Measurements from ENCODE around the gene WFDC11. TPM values are rescaled to one million over a fixed set of nuclear protein-coding genes. Genes with fewer than 3 reads are reported as not detected.

Gene WFDC11
- total RNA-seq, 1 experiment from 2014 or later: not detected

DNA sequence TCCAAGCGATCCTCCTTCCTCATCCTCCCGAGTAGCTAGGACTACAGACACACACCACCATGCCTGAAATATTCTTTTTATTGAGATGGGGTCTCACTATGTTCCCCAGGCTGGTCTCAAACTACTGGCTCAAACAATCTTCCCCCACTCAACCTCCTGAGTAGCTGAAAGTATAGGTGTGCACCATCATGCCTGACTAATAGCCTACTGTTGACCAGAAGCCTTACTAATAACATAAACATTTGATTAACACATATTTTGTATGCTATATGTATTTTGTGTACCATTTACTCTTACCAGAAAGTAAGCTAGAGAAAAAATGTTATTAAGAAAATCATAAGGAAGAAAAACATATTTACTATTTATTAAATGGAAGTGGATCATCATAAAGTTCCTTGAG lies 52.4 kb downstream of the WFDC11 start:
- H3K4me2 ChIP-seq (ENCODE audit: low read length): no peak overlapping the region
- H4K20me1 ChIP-seq (ENCODE audit: insufficient read depth): no peaks in the 10 kb centered on the region
- H3K27ac ChIP-seq (ENCODE audit: low read depth, low read length): no peak overlapping the region
- H3K36me3 ChIP-seq (ENCODE audit: control insufficient read depth in 1 of 2, insufficient read depth in 2 of 2, low read length in 2 of 2): no peaks in the 10 kb centered on the region
- intact Hi-C loops (cut with micrococcal nuclease): no loop called here
- H3K9ac ChIP-seq (ENCODE audit: low read length): no peak overlapping the region
- no peaks in the 10 kb centered on the region for H3K4me1 ChIP-seq (ENCODE audit: control insufficient read depth in 1 of 2, insufficient read depth in 2 of 2, low read length in 2 of 2)
- POLR2A ChIA-PET: no interaction called here
- TF ChIP-seq TCF7L2 (IDR thresholded peaks at IDR 0.05; ENCODE audit: borderline replicate concordance, extremely low read depth, insufficient read depth, insufficient read length) (no peak), JUND (IDR thresholded peaks at IDR 0.05) (no peak), CEBPB (IDR thresholded peaks at IDR 0.05; ENCODE audit: low read depth) (no peak), FOSL1 (IDR thresholded peaks at IDR 0.05; ENCODE audit: low read depth) (no peak), CBX3 (IDR thresholded peaks at IDR 0.05; ENCODE audit: low read depth) (no peak), ELF1 (IDR thresholded peaks at IDR 0.05; ENCODE audit: borderline replicate concordance, low read depth) (no peak), ZNF274 (IDR thresholded peaks at IDR 0.05; ENCODE audit: low read depth, low read length) (no peak), YY1 (IDR thresholded peaks at IDR 0.05; ENCODE audit: extremely low read depth, insufficient replicate concordance, low read depth, low read length) (no peak), POLR2AphosphoS5 (IDR thresholded peaks at IDR 0.05; ENCODE audit: low read depth, low read length) (no peak), EZH2phosphoT487 (IDR thresholded peaks at IDR 0.05; ENCODE audit: borderline replicate concordance) (no peak), RAD21 (IDR thresholded peaks at IDR 0.05; ENCODE audit: low read depth) (no peak)
- TF ChIP-seq, protein P1, sequence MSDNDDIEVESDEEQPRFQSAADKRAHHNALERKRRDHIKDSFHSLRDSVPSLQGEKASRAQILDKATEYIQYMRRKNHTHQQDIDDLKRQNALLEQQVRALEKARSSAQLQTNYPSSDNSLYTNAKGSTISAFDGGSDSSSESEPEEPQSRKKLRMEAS (IDR thresholded peaks at IDR 0.05): no peak
- TF ChIP-seq, protein P2, sequence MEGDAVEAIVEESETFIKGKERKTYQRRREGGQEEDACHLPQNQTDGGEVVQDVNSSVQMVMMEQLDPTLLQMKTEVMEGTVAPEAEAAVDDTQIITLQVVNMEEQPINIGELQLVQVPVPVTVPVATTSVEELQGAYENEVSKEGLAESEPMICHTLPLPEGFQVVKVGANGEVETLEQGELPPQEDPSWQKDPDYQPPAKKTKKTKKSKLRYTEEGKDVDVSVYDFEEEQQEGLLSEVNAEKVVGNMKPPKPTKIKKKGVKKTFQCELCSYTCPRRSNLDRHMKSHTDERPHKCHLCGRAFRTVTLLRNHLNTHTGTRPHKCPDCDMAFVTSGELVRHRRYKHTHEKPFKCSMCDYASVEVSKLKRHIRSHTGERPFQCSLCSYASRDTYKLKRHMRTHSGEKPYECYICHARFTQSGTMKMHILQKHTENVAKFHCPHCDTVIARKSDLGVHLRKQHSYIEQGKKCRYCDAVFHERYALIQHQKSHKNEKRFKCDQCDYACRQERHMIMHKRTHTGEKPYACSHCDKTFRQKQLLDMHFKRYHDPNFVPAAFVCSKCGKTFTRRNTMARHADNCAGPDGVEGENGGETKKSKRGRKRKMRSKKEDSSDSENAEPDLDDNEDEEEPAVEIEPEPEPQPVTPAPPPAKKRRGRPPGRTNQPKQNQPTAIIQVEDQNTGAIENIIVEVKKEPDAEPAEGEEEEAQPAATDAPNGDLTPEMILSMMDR (IDR thresholded peaks at IDR 0.05 in 2 of 3, conservative IDR thresholded peaks at IDR 0.05 in 1 of 3; ENCODE audit: borderline replicate concordance in 1 of 3, insufficient read depth in 1 of 3, low read depth in 2 of 3, low read length in 2 of 3): no peak
- H3K4me3 ChIP-seq (replicated peaks in 1 of 2; ENCODE audit: low read depth in 1 of 2, low read length in 2 of 2): no peak overlapping the region
- no peak for ATAC-seq
- no peaks in the 10 kb centered on the region for H3K9me3 ChIP-seq (ENCODE audit: control insufficient read depth in 1 of 2, insufficient read depth in 1 of 2, low read depth in 1 of 2, low read length in 2 of 2)
- no peaks in the 10 kb centered on the region for H3K9me2 ChIP-seq (ENCODE audit: insufficient read depth)
- RAD21 ChIA-PET (ENCODE audit: low non-redundant PET in 1 of 2, low total read pairs in 2 of 2, uncharacterized antibody in 2 of 2, unreplicated experiment in 2 of 2): no interaction called here
- no peaks in the 10 kb centered on the region for H3K79me2 ChIP-seq (ENCODE audit: insufficient read depth, low read length)
- CTCF ChIA-PET: interaction anchor here (1.0 kb wide), 1 partner anchor 12 kb away, joined by 4 read pairs; the partner anchor contains the start of gene WFDC10A
- BruUV-seq (replicated peaks): no TSS peak
- DNase-seq (ENCODE audit: low read depth, low spot score): no peak
- H3K27me3 ChIP-seq (ENCODE audit: insufficient read depth, low read length): no peaks in the 10 kb centered on the region
- no peak overlapping the region for H2AFZ ChIP-seq (ENCODE audit: low read depth, low read length, poor library complexity, severe bottlenecking)

Data from HCT116 (cell line).